Measurements from ENCODE around the gene EIF3J. TPM values are rescaled to one million over a fixed set of nuclear protein-coding genes. Genes with fewer than 3 reads are reported as not detected.

Gene EIF3J
- total and polyA plus RNA-seq, 10 of the 15 experiments (the other 5 are each of a cell fraction or from before 2014, with no cell fraction given), result 34.7 to 126 (median 64.1) TPM

- Histone ChIP-seq H3K79me2 (ENCODE audit: control insufficient read depth, insufficient read depth, low read length) (no peaks in the 10 kb centered on the region), H3K9ac (ENCODE audit: control insufficient read depth, insufficient read depth, low read length) (no peak overlapping the region), H3K27ac (ENCODE audit: control insufficient read depth, insufficient read depth) (no peak overlapping the region), H3K36me3 (ENCODE audit: control insufficient read depth in 2 of 2, insufficient read depth in 2 of 2, low read length in 1 of 2) (peaks cover 19 to 32% of the 10 kb centered on the region in 2 experiments), H3K9me3 (replicated peaks; ENCODE audit: control insufficient read depth, insufficient read depth, low read length) (peaks cover 9% of the 10 kb centered on the region; the same call in 2 of the 3 replicates), H4K20me1 (ENCODE audit: control insufficient read depth, insufficient read depth) (no peaks in the 10 kb centered on the region; the same call in 1 of the 2 replicates), H3K27me3 (replicated peaks in 1 of 2; ENCODE audit: control insufficient read depth in 2 of 2, insufficient read depth in 2 of 2, low read length in 1 of 2) (no peaks in the 10 kb centered on the region), H3K4me3 (no peak overlapping the region), H2AFZ (ENCODE audit: control insufficient read depth, low read depth, low read length) (no peak overlapping the region), H3K4me2 (ENCODE audit: control insufficient read depth, insufficient read depth) (no peak overlapping the region), H3K4me1 (ENCODE audit: control insufficient read depth, insufficient read depth, low read length) (no peaks in the 10 kb centered on the region)
- SMC1A ChIA-PET (ENCODE audit: uncharacterized antibody, unreplicated experiment), result no interaction called here
- FAIRE-seq, result no peak
- RAD21 ChIA-PET (ENCODE audit: unreplicated experiment), result no interaction called here
- intact Hi-C loops (cut with micrococcal nuclease; ENCODE audit: unreplicated experiment) (no loop called here), in situ Hi-C loops (cut with MboI) (no loop called here)
- WGBS (ENCODE audit: insufficient coverage, insufficient replicate concordance, low lambda C conversion rate, missing lambda C conversion rate), result 99% methylated on average over 8 of the region's 8 CpGs
- TF ChIP-seq BHLHE40 (IDR thresholded peaks at IDR 0.05; ENCODE audit: borderline replicate concordance in 1 of 2, low read depth in 2 of 2, low read length in 1 of 2) (no peak), POLR2A (IDR thresholded peaks at IDR 0.05; ENCODE audit: low read depth, low read length) (0 out of 2 replicates have a peak, but pooled peaks have one; percentile 58)
- POLR2A ChIA-PET, result interaction anchor here (0.6 kb wide), 1 partner anchor 19 kb away, joined by 10 read pairs; no protein-coding TSS in a partner anchor
- ATAC-seq, result no peak
- BruUV-seq (replicated peaks), result no TSS peak
- DNase-seq (ENCODE audit: low read depth, low spot score), result no peak
- CTCF ChIA-PET, result no interaction called here
Measured at GRCh38 chr15:44565387-44566154, 28.6 kb downstream of the EIF3J start.

GRCh38 chr15:44566155-44566540 lies 29.2 kb downstream of the EIF3J start:
- H3K9ac ChIP-seq (ENCODE audit: control insufficient read depth, insufficient read depth, low read length), result no peak overlapping the region
- POLR2A ChIA-PET, result no interaction called here
- no peak overlapping the region for H2AFZ ChIP-seq (ENCODE audit: control insufficient read depth, low read depth, low read length)
- RAD21 ChIA-PET (ENCODE audit: unreplicated experiment), result no interaction called here
- DNase-seq (ENCODE audit: low read depth, low spot score), result no peak
- no peak for ATAC-seq
- no peak for FAIRE-seq
- H3K4me2 ChIP-seq (ENCODE audit: control insufficient read depth, insufficient read depth), result no peak overlapping the region
- CTCF ChIA-PET, result no interaction called here
- BruUV-seq (replicated peaks), result no TSS peak
- SMC1A ChIA-PET (ENCODE audit: uncharacterized antibody, unreplicated experiment), result no interaction called here
- no peak overlapping the region for H3K4me3 ChIP-seq
- no peaks in the 10 kb centered on the region for H3K79me2 ChIP-seq (ENCODE audit: control insufficient read depth, insufficient read depth, low read length)
- 100% methylated on average over 4 of the region's 4 CpGs for WGBS (ENCODE audit: insufficient coverage, insufficient replicate concordance, low lambda C conversion rate, missing lambda C conversion rate)
- H3K27me3 ChIP-seq (replicated peaks in 1 of 2; ENCODE audit: control insufficient read depth in 2 of 2, insufficient read depth in 2 of 2, low read length in 1 of 2), result no peaks in the 10 kb centered on the region
- intact Hi-C loops (cut with micrococcal nuclease; ENCODE audit: unreplicated experiment) (no loop called here), in situ Hi-C loops (cut with MboI) (no loop called here)
- no peak overlapping the region for H3K27ac ChIP-seq (ENCODE audit: control insufficient read depth, insufficient read depth)
- peaks cover 9% of the 10 kb centered on the region; the same call in 2 of the 3 replicates for H3K9me3 ChIP-seq (replicated peaks; ENCODE audit: control insufficient read depth, insufficient read depth, low read length)
- peaks cover 19 to 37% of the 10 kb centered on the region in 2 experiments for H3K36me3 ChIP-seq (ENCODE audit: control insufficient read depth in 2 of 2, insufficient read depth in 2 of 2, low read length in 1 of 2)
- no peaks in the 10 kb centered on the region; the same call in 1 of the 2 replicates for H4K20me1 ChIP-seq (ENCODE audit: control insufficient read depth, insufficient read depth)
- H3K4me1 ChIP-seq (ENCODE audit: control insufficient read depth, insufficient read depth, low read length), result no peaks in the 10 kb centered on the region
- TF ChIP-seq TCF12 (IDR thresholded peaks at IDR 0.05; ENCODE audit: low read depth, low read length) (no peak), SMAD5 (IDR thresholded peaks at IDR 0.05; ENCODE audit: low read depth) (no peak), EP300 (IDR thresholded peaks at IDR 0.05; ENCODE audit: borderline replicate concordance in 1 of 2, control insufficient read depth in 1 of 2, low read depth in 2 of 2, low read length in 2 of 2) (no peak), TCF3 (IDR thresholded peaks at IDR 0.05; ENCODE audit: borderline replicate concordance, insufficient read depth, low read depth, low read length) (no peak), ZBTB33 (IDR thresholded peaks at IDR 0.05) (no peak), ETV6 (conservative IDR thresholded peaks at IDR 0.05 in 1 of 2, IDR thresholded peaks at IDR 0.05 in 1 of 2; ENCODE audit: borderline replicate concordance in 1 of 2, low read depth in 1 of 2) (no peak), SREBF1 (IDR thresholded peaks at IDR 0.05; ENCODE audit: low read length) (no peak), POU2F2 (IDR thresholded peaks at IDR 0.05; ENCODE audit: borderline replicate concordance, low read depth, low read length) (no peak), HDAC2 (IDR thresholded peaks at IDR 0.05) (no peak), NR2C2 (IDR thresholded peaks at IDR 0.05; ENCODE audit: borderline replicate concordance, control insufficient read depth, insufficient read length, low read depth) (no peak), YY1 (IDR thresholded peaks at IDR 0.05; ENCODE audit: low read depth, low read length) (no peak), SP1 (IDR thresholded peaks at IDR 0.05; ENCODE audit: low read depth, low read length) (no peak), CBFB (IDR thresholded peaks at IDR 0.05; ENCODE audit: low read depth) (no peak), JUND (IDR thresholded peaks at IDR 0.05; ENCODE audit: low read depth, low read length) (no peak), ZNF217 (IDR thresholded peaks at IDR 0.05) (no peak)

Data from GM12878 (cell line).